Upper lobe of left lung (tissue), 4 donors: ENCODE data around the gene GLI3.

Experiments used
- EP300 ChIP-seq, 4 donors: sonication (generic); formaldehyde crosslinking; IDR thresholded peaks; one replicate each; pipeline ENCODE4 v1.5.1; 2017; ENCODE audit warnings: antibody characterized with exemption in 4 of 4, control low read depth in 2 of 4
- POLR2A ChIP-seq, 4 donors: fragments of 450-650 bp; IDR thresholded peaks; one replicate each; pipeline ENCODE4 v1.5.1; 2016 to 2017; ENCODE audit warnings: antibody characterized with exemption in 4 of 4, mild to moderate bottlenecking in 2 of 4
- POLR2AphosphoS5 ChIP-seq, 2 donors: sonication (generic); formaldehyde crosslinking; IDR thresholded peaks; one replicate each; pipeline ENCODE4 v1.5.1; 2017; ENCODE audit warnings: antibody characterized with exemption in 2 of 2
- TF ChIP-seq, protein P1 (sequence below), 6 experiments: fragments of 450-650 bp in 4 of 6; fragments of 200-600 bp in 2 of 6; sonication (generic) in 2 of 6; IDR thresholded peaks; one replicate each; pipeline ENCODE4 v1.5.1; 2016 to 2019; ENCODE audit warnings: antibody characterized with exemption in 6 of 6

DNA sequence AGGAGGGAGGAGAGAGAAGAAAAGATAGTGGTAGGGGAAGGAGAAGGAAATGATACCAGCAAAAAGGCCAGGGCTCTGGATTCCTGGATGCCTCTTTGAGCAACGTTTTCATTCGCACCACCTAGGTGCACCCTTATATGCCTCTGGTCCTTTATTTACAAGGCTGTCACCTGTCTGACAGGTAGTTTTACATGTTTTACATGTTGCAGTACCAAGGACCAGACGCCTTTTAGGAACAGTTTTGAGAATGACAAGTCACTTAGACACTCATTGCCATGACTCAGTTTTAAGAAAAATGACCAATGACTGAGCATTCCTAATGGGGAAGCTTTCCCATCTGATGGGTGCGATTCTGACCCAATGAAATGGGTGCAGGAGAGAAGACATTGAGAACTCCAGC is 119.8 kb downstream of the GLI3 start:
- TF ChIP-seq, protein P1, sequence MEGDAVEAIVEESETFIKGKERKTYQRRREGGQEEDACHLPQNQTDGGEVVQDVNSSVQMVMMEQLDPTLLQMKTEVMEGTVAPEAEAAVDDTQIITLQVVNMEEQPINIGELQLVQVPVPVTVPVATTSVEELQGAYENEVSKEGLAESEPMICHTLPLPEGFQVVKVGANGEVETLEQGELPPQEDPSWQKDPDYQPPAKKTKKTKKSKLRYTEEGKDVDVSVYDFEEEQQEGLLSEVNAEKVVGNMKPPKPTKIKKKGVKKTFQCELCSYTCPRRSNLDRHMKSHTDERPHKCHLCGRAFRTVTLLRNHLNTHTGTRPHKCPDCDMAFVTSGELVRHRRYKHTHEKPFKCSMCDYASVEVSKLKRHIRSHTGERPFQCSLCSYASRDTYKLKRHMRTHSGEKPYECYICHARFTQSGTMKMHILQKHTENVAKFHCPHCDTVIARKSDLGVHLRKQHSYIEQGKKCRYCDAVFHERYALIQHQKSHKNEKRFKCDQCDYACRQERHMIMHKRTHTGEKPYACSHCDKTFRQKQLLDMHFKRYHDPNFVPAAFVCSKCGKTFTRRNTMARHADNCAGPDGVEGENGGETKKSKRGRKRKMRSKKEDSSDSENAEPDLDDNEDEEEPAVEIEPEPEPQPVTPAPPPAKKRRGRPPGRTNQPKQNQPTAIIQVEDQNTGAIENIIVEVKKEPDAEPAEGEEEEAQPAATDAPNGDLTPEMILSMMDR (IDR thresholded peaks at IDR 0.05): no peak
- TF ChIP-seq POLR2A (IDR thresholded peaks at IDR 0.05) (no peak), POLR2AphosphoS5 (IDR thresholded peaks at IDR 0.05) (no peak), EP300 (IDR thresholded peaks at IDR 0.05) (no peak)
